ENCODE data around the gene ABLIM1. TPM values are rescaled to one million over a fixed set of nuclear protein-coding genes. Genes with fewer than 3 reads are reported as not detected.

The ABLIM1 gene
- total RNA-seq, 1 donor: 52.5 TPM

- no peak for DNase-seq (ENCODE audit: low read depth in 2 of 3, low spot score in 2 of 3)
These were observed 8.7 kb downstream of the ABLIM1 start for GRCh38 chr10:114649217-114649903.

GRCh38 chr10:114648368-114648767 lies 9.7 kb downstream of the ABLIM1 start:
- no peak for DNase-seq (ENCODE audit: low read depth in 2 of 3, low spot score in 2 of 3)

GRCh38 chr10:114647545-114648138 lies 10.4 kb downstream of the ABLIM1 start:
- no peak for DNase-seq (ENCODE audit: low read depth in 2 of 3, low spot score in 2 of 3)

GRCh38 chr10:114646426-114646825 lies 11.6 kb downstream of the ABLIM1 start:
- DNase-seq (ENCODE audit: low read depth in 2 of 3, low spot score in 2 of 3): no peak

- no peak for DNase-seq (ENCODE audit: low read depth in 2 of 3, low spot score in 2 of 3)
These were observed 12.4 kb downstream of the ABLIM1 start for GRCh38 chr10:114645706-114646105.

GRCh38 chr10:114643158-114643557 lies 14.9 kb downstream of the ABLIM1 start:
- no peak for DNase-seq (ENCODE audit: low read depth in 2 of 3, low spot score in 2 of 3)

- no peak for DNase-seq (ENCODE audit: low read depth in 2 of 3, low spot score in 2 of 3)
These were observed 15.3 kb downstream of the ABLIM1 start for GRCh38 chr10:114642729-114643128.

GRCh38 chr10:114638821-114639625 lies 19.1 kb downstream of the ABLIM1 start:
- peak in 2 of 3 donors; percentile 38 to 69 for DNase-seq (ENCODE audit: low read depth in 2 of 3, low spot score in 2 of 3)

GRCh38 chr10:114635797-114636550 lies 22.1 kb downstream of the ABLIM1 start:
- no peak for DNase-seq (ENCODE audit: low read depth in 2 of 3, low spot score in 2 of 3)

- DNase-seq (ENCODE audit: low read depth in 2 of 3, low spot score in 2 of 3): peak in 1 of 3 donors; percentile 12
These were observed 23.0 kb downstream of the ABLIM1 start for GRCh38 chr10:114635101-114635500.

- peak in 2 of 3 donors; percentile 39 to 46 for DNase-seq (ENCODE audit: low read depth in 2 of 3, low spot score in 2 of 3)
These were observed 23.5 kb downstream of the ABLIM1 start for GRCh38 chr10:114634609-114634979.

- peak in 1 of 3 donors; percentile 18 for DNase-seq (ENCODE audit: low read depth in 2 of 3, low spot score in 2 of 3)
These were observed 25.0 kb downstream of the ABLIM1 start for GRCh38 chr10:114632869-114633715.

- DNase-seq (ENCODE audit: low read depth in 2 of 3, low spot score in 2 of 3): peak in 2 of 3 donors; percentile 37 to 50
These were observed 26.2 kb downstream of the ABLIM1 start for GRCh38 chr10:114631666-114632417.

GRCh38 chr10:114631090-114631665 lies 26.9 kb downstream of the ABLIM1 start:
- DNase-seq (ENCODE audit: low read depth in 2 of 3, low spot score in 2 of 3): peak in 1 of 3 donors; percentile 15

GRCh38 chr10:114629824-114630730 lies 28.0 kb downstream of the ABLIM1 start:
- DNase-seq (ENCODE audit: low read depth in 2 of 3, low spot score in 2 of 3): no peak

GRCh38 chr10:114629083-114629823 lies 28.8 kb downstream of the ABLIM1 start:
- DNase-seq (ENCODE audit: low read depth in 2 of 3, low spot score in 2 of 3): no peak

GRCh38 chr10:114628106-114628505 lies 30.0 kb downstream of the ABLIM1 start:
- no peak for DNase-seq (ENCODE audit: low read depth in 2 of 3, low spot score in 2 of 3)
